Smooth muscle cell (in vitro differentiated cells): Measurements from ENCODE around the gene CD6. TPM values are rescaled to one million over a fixed set of nuclear protein-coding genes. Genes with fewer than 3 reads are reported as not detected.

ENCODE experiments used
- polyA plus RNA-seq: library from polyadenylated mRNA; unstranded; fragments of >200 nt; fragmentation: Nextera tagmentation; extraction: Ambion mirVana; gene quantifications from 2 replicates; pipeline ENCODE4 v1.2.1, GENCODE V29; 2016
- small RNA-seq: library from RNA; depleted of rRNA; stranded (forward); fragments of <200 nt; gene quantifications from one replicate; pipeline ENCODE3, GENCODE V24; 2014
- total RNA-seq: library from RNA; depleted of rRNA; stranded (reverse); fragments of >200 nt; gene quantifications from 2 replicates; pipeline ENCODE4 v1.2.3, GENCODE V29; 2014

Gene CD6
- total and polyA plus RNA-seq, 2 experiments from 2014 or later, result 0.27 TPM; not detected in 1

Small RNAs within 50 kb of the gene (small RNA-seq; reads per million reads assigned to genes)
- not detected for gene RNU6-933P

Other genes with a start within 250 kb of the CD6 start
- gene MS4A18, start 247.0 kb upstream of the CD6 start, total RNA-seq, result not detected in 2 replicates
- gene MS4A18, start 247.0 kb upstream of the CD6 start, polyA plus RNA-seq, result not detected in 2 replicates
- not detected in 2 replicates for gene MS4A15, start 214.8 kb upstream of the CD6 start, total RNA-seq
- gene MS4A15, start 214.8 kb upstream of the CD6 start, polyA plus RNA-seq, result not detected in 2 replicates
- gene MS4A10, start 186.3 kb upstream of the CD6 start, total RNA-seq, result not detected in 2 replicates
- not detected in 2 replicates for gene MS4A10, start 186.3 kb upstream of the CD6 start, polyA plus RNA-seq
- gene CCDC86, start 129.6 kb upstream of the CD6 start, total RNA-seq, result 2.6 and 7.5 TPM in 2 replicates
- 24.2 and 30.3 TPM in 2 replicates for gene CCDC86, start 129.6 kb upstream of the CD6 start, polyA plus RNA-seq
- 0.04 TPM in 1 of 2 replicates, not detected in the other for gene PTGDR2, start 115.7 kb upstream of the CD6 start, total RNA-seq
- gene PTGDR2, start 115.7 kb upstream of the CD6 start, polyA plus RNA-seq, result 0.08 and 0.45 TPM in 2 replicates
- 0.94 TPM in 1 of 2 replicates, not detected in the other for gene ZP1, start 104.1 kb upstream of the CD6 start, total RNA-seq
- 1.4 and 2.9 TPM in 2 replicates for gene ZP1, start 104.1 kb upstream of the CD6 start, polyA plus RNA-seq
- 33.0 and 36.3 TPM in 2 replicates for gene PRPF19, start 65.1 kb upstream of the CD6 start, total RNA-seq
- 10.2 and 14.1 TPM in 2 replicates for gene PRPF19, start 65.1 kb upstream of the CD6 start, polyA plus RNA-seq
- 19.8 and 48.5 TPM in 2 replicates for gene TMEM109, start 57.5 kb upstream of the CD6 start, total RNA-seq
- 99.7 and 107 TPM in 2 replicates for gene TMEM109, start 57.5 kb upstream of the CD6 start, polyA plus RNA-seq
- gene TMEM132A, start 47.2 kb upstream of the CD6 start, total RNA-seq, result 40.7 and 46.6 TPM in 2 replicates
- 91.3 and 108 TPM in 2 replicates for gene TMEM132A, start 47.2 kb upstream of the CD6 start, polyA plus RNA-seq
- 0.27 and 0.99 TPM in 2 replicates for gene SLC15A3, start 19.5 kb upstream of the CD6 start, total RNA-seq
- gene SLC15A3, start 19.5 kb upstream of the CD6 start, polyA plus RNA-seq, result 0.33 and 2.4 TPM in 2 replicates
- gene CD5, start 130.8 kb downstream of the CD6 start, total RNA-seq, result not detected in 2 replicates
- gene CD5, start 130.8 kb downstream of the CD6 start, polyA plus RNA-seq, result 0.10 and 0.72 TPM in 2 replicates
- gene VPS37C, start 189.7 kb downstream of the CD6 start, total RNA-seq, result 8.8 and 13.6 TPM in 2 replicates
- 15.4 and 22.4 TPM in 2 replicates for gene VPS37C, start 189.7 kb downstream of the CD6 start, polyA plus RNA-seq
- not detected in 2 replicates for gene PGA3, start 231.8 kb downstream of the CD6 start, total RNA-seq
- not detected in 2 replicates for gene PGA3, start 231.8 kb downstream of the CD6 start, polyA plus RNA-seq